ENCODE results near the gene ELAC2. TPM values are rescaled to one million over a fixed set of nuclear protein-coding genes. Genes with fewer than 3 reads are reported as not detected.

The ELAC2 gene
- total RNA-seq, 1 donor from 2014 or later: 43.1 TPM

GRCh38 chr17:12990926-12991325 is 26.9 kb downstream of the ELAC2 start:
- Mint-ChIP-seq H3K9me3 (ENCODE audit: low read depth) (no peaks in the 10 kb centered on the region), H3K27ac (ENCODE audit: unreplicated experiment) (no peak overlapping the region), H3K4me3 (ENCODE audit: unreplicated experiment) (no peak overlapping the region), H3K36me3 (ENCODE audit: low read depth) (peaks cover 38% of the 10 kb centered on the region), H3K4me1 (ENCODE audit: low read depth) (peaks cover 3% of the 10 kb centered on the region), H3K27me3 (ENCODE audit: low read depth) (no peaks in the 10 kb centered on the region)
- no peak for DNase-seq (ENCODE audit: low spot score)
- no peak for TF ChIP-seq CTCF (IDR thresholded peaks at IDR 0.05)

GRCh38 chr17:12990041-12990808 is 27.6 kb downstream of the ELAC2 start:
- no peaks in the 10 kb centered on the region for H3K27me3 Mint-ChIP-seq (ENCODE audit: low read depth)
- peaks cover 6% of the 10 kb centered on the region for H3K4me1 Mint-ChIP-seq (ENCODE audit: low read depth)
- no peak for DNase-seq (ENCODE audit: low spot score)
- no peaks in the 10 kb centered on the region for H3K9me3 Mint-ChIP-seq (ENCODE audit: low read depth)
- TF ChIP-seq CTCF (IDR thresholded peaks at IDR 0.05): no peak
- no peak overlapping the region for H3K27ac Mint-ChIP-seq (ENCODE audit: unreplicated experiment)
- peaks cover 33% of the 10 kb centered on the region for H3K36me3 Mint-ChIP-seq (ENCODE audit: low read depth)
- H3K4me3 Mint-ChIP-seq (ENCODE audit: unreplicated experiment): no peak overlapping the region

- DNase-seq (ENCODE audit: low spot score): no peak
- H3K4me3 Mint-ChIP-seq (ENCODE audit: unreplicated experiment): peak overlapping the region; percentile 11
- peaks cover 17% of the 10 kb centered on the region for H3K36me3 Mint-ChIP-seq (ENCODE audit: low read depth)
- TF ChIP-seq CTCF (IDR thresholded peaks at IDR 0.05): no peak
- no peak overlapping the region for H3K27ac Mint-ChIP-seq (ENCODE audit: unreplicated experiment)
- H3K27me3 Mint-ChIP-seq (ENCODE audit: low read depth): no peaks in the 10 kb centered on the region
- H3K4me1 Mint-ChIP-seq (ENCODE audit: low read depth): peaks cover 13% of the 10 kb centered on the region
- H3K9me3 Mint-ChIP-seq (ENCODE audit: low read depth): no peaks in the 10 kb centered on the region
These were observed 30.7 kb downstream of the ELAC2 start for GRCh38 chr17:12987120-12987519.

GRCh38 chr17:12985431-12986293 is 32.2 kb downstream of the ELAC2 start:
- DNase-seq (ENCODE audit: low spot score): no peak
- Mint-ChIP-seq H3K4me3 (ENCODE audit: unreplicated experiment) (no peak overlapping the region), H3K9me3 (ENCODE audit: low read depth) (no peaks in the 10 kb centered on the region), H3K36me3 (ENCODE audit: low read depth) (peaks cover 6% of the 10 kb centered on the region), H3K27ac (ENCODE audit: unreplicated experiment) (no peak overlapping the region), H3K4me1 (ENCODE audit: low read depth) (peaks cover 13% of the 10 kb centered on the region), H3K27me3 (ENCODE audit: low read depth) (no peaks in the 10 kb centered on the region)
- no peak for TF ChIP-seq CTCF (IDR thresholded peaks at IDR 0.05)

Measured in chondrocyte (in vitro differentiated cells).